IMR-90 (cell line): ENCODE data around the gene SNTG2. TPM values are rescaled to one million over a fixed set of nuclear protein-coding genes. Genes with fewer than 3 reads are reported as not detected.
"Not testable (repeated sequence)": the region's sequence is repeated elsewhere in the genome, so short reads cannot be mapped to it uniquely, and the experiment has no call there.

ENCODE experiments used
- ATAC-seq: fragments of 200-7000 bp; cut with Tn5 transposase; 2 replicates; pipeline ENCODE4 v1.9.1; 2020; ENCODE audit warnings: low read depth, mild to moderate bottlenecking, moderate library complexity
- BruUV-seq: library from RNA; stranded (reverse); fragments of 400-500 nt; replicated peaks from 2 replicates; lab custom pipeline; 2021; lab: Mats Ljungman, UMichigan
- CTCF ChIA-PET: fragments of 300-600 bp; formaldehyde crosslinking; extraction: SDS; loops from one replicate; lab custom pipeline; 2021; ENCODE audit warnings: antibody characterized with exemption; lab: Yijun Ruan, JAX
- POLR2A ChIA-PET: fragments of 300-600 bp; sonication (Branson Sonifier 250); formaldehyde crosslinking; loops from one replicate; lab custom pipeline; 2022; ENCODE audit warnings: antibody characterized with exemption; ENCODE audit not compliant: unreplicated experiment; lab: Charles Lee
- DNase-seq: peaks from one replicate; pipeline ENCODE4 v3.0.0; 2013
- H2AFZ ChIP-seq: replicated peaks from 2 replicates; pipeline ENCODE3; 2013; ENCODE audit warnings: low read length, mild to moderate bottlenecking; ENCODE audit not compliant: poor library complexity
- H2AK5ac ChIP-seq: 2 replicates; pipeline ENCODE4 v1.6.1; 2013; ENCODE audit warnings: low read depth, low read length, inconsistent platforms
- H2AK9ac ChIP-seq: replicated peaks from 2 replicates; pipeline ENCODE3; 2013; ENCODE audit warnings: mild to moderate bottlenecking, low read depth, low read length, moderate library complexity; ENCODE audit not compliant: poor library complexity
- H2BK120ac ChIP-seq: 2 replicates; pipeline ENCODE4 v1.6.1; 2013; ENCODE audit warnings: low read depth, low read length, inconsistent platforms
- H2BK15ac ChIP-seq: 3 replicates; pipeline ENCODE4 v1.6.1; 2013; ENCODE audit warnings: low read depth, low read length, inconsistent platforms
- H2BK20ac ChIP-seq: 2 replicates; pipeline ENCODE4 v1.6.1; 2013; ENCODE audit warnings: low read depth, mild to moderate bottlenecking, inconsistent platforms, low read length, moderate library complexity
- H2BK5ac ChIP-seq: 2 replicates; pipeline ENCODE4 v1.6.1; 2013; ENCODE audit warnings: mild to moderate bottlenecking, low read depth, low read length, inconsistent platforms; ENCODE audit not compliant: poor library complexity, severe bottlenecking
- H3K14ac ChIP-seq: replicated peaks from 2 replicates; pipeline ENCODE4 v1.6.1; 2013; ENCODE audit warnings: low read depth, low read length, inconsistent platforms
- H3K18ac ChIP-seq: 2 replicates; pipeline ENCODE4 v1.6.1; 2013; ENCODE audit warnings: low read depth, low read length, control low read depth
- H3K23ac ChIP-seq: 2 replicates; pipeline ENCODE4 v1.6.1; 2013; ENCODE audit warnings: low read depth, low read length, inconsistent platforms
- H3K27ac ChIP-seq: 2 replicates; pipeline ENCODE4 v1.5.1; 2013; ENCODE audit warnings: mild to moderate bottlenecking, control low read depth, low read length; ENCODE audit not compliant: insufficient read depth
- H3K27me3 ChIP-seq: 2 replicates; pipeline ENCODE4 v1.6.1; 2013; ENCODE audit warnings: low read length; ENCODE audit not compliant: control insufficient read depth, insufficient read depth
- H3K36me3 ChIP-seq: 2 replicates; pipeline ENCODE4 v1.6.1; 2013; ENCODE audit warnings: low read length, mixed read lengths; ENCODE audit not compliant: control insufficient read depth, insufficient read depth
- H3K4ac ChIP-seq: 2 replicates; pipeline ENCODE4 v1.6.1; 2013; ENCODE audit warnings: low read depth, low read length, inconsistent platforms
- H3K4me1 ChIP-seq: 2 replicates; pipeline ENCODE4 v1.6.1; 2013; ENCODE audit warnings: low read length, mixed read lengths; ENCODE audit not compliant: control insufficient read depth, insufficient read depth
- H3K4me2 ChIP-seq: 2 replicates; pipeline ENCODE4 v1.6.1; 2013; ENCODE audit warnings: low read depth, mild to moderate bottlenecking, control low read depth, low read length, moderate library complexity
- H3K4me3 ChIP-seq: 2 replicates; pipeline ENCODE4 v1.5.1; 2013; ENCODE audit warnings: low read depth, mild to moderate bottlenecking, control low read depth, low read length, moderate library complexity; ENCODE audit not compliant: insufficient read depth
- H3K56ac ChIP-seq: 2 replicates; pipeline ENCODE4 v1.6.1; 2013; ENCODE audit warnings: low read length, inconsistent platforms; ENCODE audit not compliant: insufficient read depth; ENCODE audit errors: extremely low read depth
- H3K79me1 ChIP-seq, 2 experiments: 2 replicates each; pipeline ENCODE4 v1.6.1; 2013; ENCODE audit warnings: low read length in 2 of 2, inconsistent platforms in 1 of 2, low read depth in 1 of 2
- H3K9ac ChIP-seq: 2 replicates; pipeline ENCODE4 v1.6.1; 2013; ENCODE audit warnings: low read depth, low read length, control low read depth
- H3K9me1 ChIP-seq: 2 replicates; pipeline ENCODE4 v1.6.1; 2013; ENCODE audit warnings: low read length, inconsistent platforms; ENCODE audit not compliant: insufficient read depth
- H3K9me3 ChIP-seq: 2 replicates; pipeline ENCODE4 v1.6.1; 2013; ENCODE audit warnings: low read length; ENCODE audit not compliant: control insufficient read depth, insufficient read depth
- H4K20me1 ChIP-seq: 2 replicates; pipeline ENCODE4 v1.6.1; 2013; ENCODE audit warnings: low read length, inconsistent platforms; ENCODE audit not compliant: insufficient read depth
- H4K5ac ChIP-seq: 2 replicates; pipeline ENCODE4 v1.6.1; 2013; ENCODE audit warnings: mild to moderate bottlenecking, low read depth, low read length, control low read depth
- H4K8ac ChIP-seq, 2 experiments: 2 replicates each; pipeline ENCODE4 v1.6.1; 2013; ENCODE audit warnings: low read depth in 2 of 2, low read length in 2 of 2, control low read depth in 1 of 2, inconsistent platforms in 1 of 2
- H4K91ac ChIP-seq: 2 replicates; pipeline ENCODE4 v1.6.1; 2013; ENCODE audit warnings: low read depth, low read length, inconsistent platforms; ENCODE audit not compliant: insufficient read depth
- CTCF ChIP-seq: conservative IDR thresholded peaks from 2 replicates; pipeline ENCODE4 v1.5.1; 2012; ENCODE audit warnings: mild to moderate bottlenecking, low read depth, low read length, improper control_type of control experiment
- WGBS, 2 experiments: methylation state at CpG; one replicate each; pipeline versions ENCODE4 v1.1.5 to v1.1.7; 2013; ENCODE audit warnings: missing lambda C conversion rate in 2 of 2; ENCODE audit not compliant: insufficient read length in 1 of 2; ENCODE audit errors: extremely low coverage in 2 of 2; 5-methylcytosine and 5-hydroxymethylcytosine counted together
- dilution Hi-C: fragments of 300-500 bp; cut with HindIII; formaldehyde crosslinking; loops from one replicate; pipeline ENCODE4 v1.14.3; 2018; ENCODE audit warnings: low sequenced_read_pairs; ENCODE audit not compliant: unreplicated experiment
- in situ Hi-C: fragments of 300-500 bp; cut with MboI; formaldehyde crosslinking; loops from 3 replicates; pipeline ENCODE4 v1.14.3; 2019; ENCODE audit warnings: low sequenced_read_pairs, inconsistent platforms, mixed read lengths
- intact Hi-C: fragments of 100-400 bp; cut with micrococcal nuclease; formaldehyde crosslinking; loops from 2 replicates; pipeline ENCODE4 v1.10.0; 2022
- polyA plus RNA-seq, 3 experiments: library from polyadenylated mRNA; depleted of rRNA; stranded (reverse); fragments of >200 nt; gene quantifications; 2 replicates each; pipeline ENCODE4 v1.2.3, GENCODE V29; 2012; ENCODE audit warnings: low replicate concordance in 1 of 3
- total RNA-seq: library from RNA; depleted of rRNA; stranded (reverse); fragments of >200 nt; gene quantifications from 2 replicates; pipeline ENCODE4 v1.2.3, GENCODE V29; 2012
- TF ChIP-seq, protein P1 (sequence below): fragments of 150-350 bp; IDR thresholded peaks from 2 replicates; pipeline ENCODE4 v1.6.1; 2017; ENCODE audit warnings: mild to moderate bottlenecking, antibody characterized with exemption, low read length, low read depth

The SNTG2 gene
- total and polyA plus RNA-seq, 2 of the 4 experiments (the other 2 are of a cell fraction), result under 0.01 to 0.17 TPM

- no peak overlapping the region for H3K56ac ChIP-seq
- H4K5ac ChIP-seq, result no peak overlapping the region
- H3K23ac ChIP-seq, result no peak overlapping the region
- no peak overlapping the region for H2AK9ac ChIP-seq
- H3K79me1 ChIP-seq, result no peaks in the 10 kb centered on the region
- H3K27me3 ChIP-seq, result no peaks in the 10 kb centered on the region
- H2AK5ac ChIP-seq, result no peak overlapping the region
- H2BK20ac ChIP-seq, result no peak overlapping the region
- TF ChIP-seq, protein P1, sequence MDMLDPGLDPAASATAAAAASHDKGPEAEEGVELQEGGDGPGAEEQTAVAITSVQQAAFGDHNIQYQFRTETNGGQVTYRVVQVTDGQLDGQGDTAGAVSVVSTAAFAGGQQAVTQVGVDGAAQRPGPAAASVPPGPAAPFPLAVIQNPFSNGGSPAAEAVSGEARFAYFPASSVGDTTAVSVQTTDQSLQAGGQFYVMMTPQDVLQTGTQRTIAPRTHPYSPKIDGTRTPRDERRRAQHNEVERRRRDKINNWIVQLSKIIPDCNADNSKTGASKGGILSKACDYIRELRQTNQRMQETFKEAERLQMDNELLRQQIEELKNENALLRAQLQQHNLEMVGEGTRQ, result no peak
- TF ChIP-seq CTCF, result no peak
- H3K9ac ChIP-seq, result no peak overlapping the region
- no peaks in the 10 kb centered on the region for H4K20me1 ChIP-seq
- no peak overlapping the region for H3K27ac ChIP-seq
- H2BK120ac ChIP-seq, result no peak overlapping the region
- POLR2A ChIA-PET, result no interaction called here
- H3K36me3 ChIP-seq, result no peaks in the 10 kb centered on the region
- intact Hi-C loops, result loop anchor here (5.0 kb wide), 1 partner anchor 180 kb away; the partner anchor contains the start of gene SNTG2
- CTCF ChIA-PET, result interaction anchor here (2.0 kb wide), 1 partner anchor 8 kb away, joined by 9 read pairs; no protein-coding TSS in a partner anchor
- H3K14ac ChIP-seq, result no peak overlapping the region
- H3K4me2 ChIP-seq, result no peak overlapping the region
- DNase-seq (no peak), ATAC-seq (no peak)
- H3K9me1 ChIP-seq, result no peaks in the 10 kb centered on the region
- no peaks in the 10 kb centered on the region for H3K4me1 ChIP-seq
- H3K18ac ChIP-seq, result no peak overlapping the region
- H3K9me3 ChIP-seq, result no peaks in the 10 kb centered on the region; the same call in 1 of the 2 replicates
- WGBS, 2 experiments, result 6% methylated on average over 3 of the region's 14 CpGs; no CpG with 5 or more reads in 1 of the 2 experiments
- H4K8ac ChIP-seq, result no peak overlapping the region
- dilution Hi-C loops, result no loop called here
- no TSS peak for BruUV-seq
- in situ Hi-C loops, result no loop called here
- no peak overlapping the region for H3K4ac ChIP-seq
- H4K91ac ChIP-seq, result no peak overlapping the region
- H2BK5ac ChIP-seq, result no peak overlapping the region
- H2BK15ac ChIP-seq, result no peak overlapping the region
- no peak overlapping the region for H3K4me3 ChIP-seq
- no peak overlapping the region for H2AFZ ChIP-seq
Observed at GRCh38 chr2:1132328-1132969, 181.8 kb downstream of the SNTG2 start.

DNA sequence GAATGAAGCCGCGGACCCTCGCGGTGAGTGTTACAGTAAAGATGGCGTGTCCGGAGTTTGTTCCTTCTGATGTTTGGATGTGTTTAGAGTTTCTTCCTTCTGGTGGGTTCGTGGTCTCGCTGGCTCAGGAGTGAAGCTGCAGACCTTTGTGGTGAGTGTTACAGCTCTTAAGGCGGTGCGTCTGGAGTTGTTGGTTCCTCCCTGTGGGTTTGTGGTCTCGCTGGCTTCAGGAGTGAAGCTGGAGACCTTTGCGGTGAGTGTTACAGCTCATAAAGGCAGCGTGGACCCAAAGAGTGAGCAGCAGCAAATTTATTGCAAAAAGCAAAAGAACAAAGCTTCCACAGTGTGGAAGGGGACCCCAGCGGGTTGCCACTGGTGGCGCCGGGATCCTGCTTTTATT is 183.2 kb downstream of the SNTG2 start:
- not testable (repeated sequence) for H3K18ac ChIP-seq

More for the DNA sequence above, 183.2 kb downstream of the SNTG2 start:
- H3K9me3 ChIP-seq, H3K27me3 ChIP-seq, H3K9ac ChIP-seq, POLR2A ChIA-PET, H3K4ac ChIP-seq, H3K4me3 ChIP-seq, in situ Hi-C loops, H4K5ac ChIP-seq, H4K20me1 ChIP-seq, H3K4me1 ChIP-seq, dilution Hi-C loops, H4K91ac ChIP-seq, H3K36me3 ChIP-seq, ATAC-seq, H2BK120ac ChIP-seq, BruUV-seq, H2AK5ac ChIP-seq, H2BK20ac ChIP-seq, H4K8ac ChIP-seq, H3K14ac ChIP-seq, H3K9me1 ChIP-seq, H2BK5ac ChIP-seq, H2BK15ac ChIP-seq, H3K56ac ChIP-seq, H2AFZ ChIP-seq, DNase-seq, H3K27ac ChIP-seq, CTCF ChIA-PET, H3K4me2 ChIP-seq, H3K23ac ChIP-seq, H2AK9ac ChIP-seq, H3K79me1 ChIP-seq: not testable (repeated sequence)
- intact Hi-C loops, result loop anchor here (5.0 kb wide), 1 partner anchor 182 kb away; the partner anchor contains the start of gene SNTG2
- WGBS, 2 experiments, result no CpG with 5 or more reads among the region's 16 CpGs
